Neutrophil (primary cell): Measurements from ENCODE around the gene TSHZ2.

Experiments used
- H3K27ac ChIP-seq: fragments of 200-600 bp; sonication (generic); 2 replicates; pipeline ENCODE4 v1.5.1; 2016; ENCODE audit warnings: mild to moderate bottlenecking, moderate library complexity
- H3K27me3 ChIP-seq: fragments of 200-600 bp; sonication (generic); 2 replicates; pipeline ENCODE4 v1.6.0; 2016; ENCODE audit warnings: mild to moderate bottlenecking
- H3K36me3 ChIP-seq: fragments of 200-600 bp; sonication (generic); 2 replicates; pipeline ENCODE4 v1.5.1; 2017
- H3K4me1 ChIP-seq, 2 experiments: fragments of 200-600 bp in 1 of 2; sonication (generic) in 1 of 2; 1 replicate in 1 of 2; 2 replicates in 1 of 2; pipeline versions ENCODE4 v1.5.1 to v1.6.1; 2013 to 2016; ENCODE audit warnings: low read depth in 1 of 2, low read length in 1 of 2, mild to moderate bottlenecking in 1 of 2, moderate library complexity in 1 of 2; ENCODE audit not compliant: control insufficient read depth in 1 of 2, insufficient read depth in 1 of 2
- H3K4me3 ChIP-seq, 2 experiments: fragments of 200-600 bp in 1 of 2; sonication (generic) in 1 of 2; 1 replicate in 1 of 2; 2 replicates in 1 of 2; pipeline ENCODE4 v1.5.1; 2013 to 2016; ENCODE audit warnings: low read depth in 1 of 2, low read length in 1 of 2, mild to moderate bottlenecking in 1 of 2, moderate library complexity in 1 of 2
- H3K9me3 ChIP-seq: fragments of 200-600 bp; sonication (generic); 2 replicates; pipeline ENCODE4 v1.5.1; 2016
- CTCF ChIP-seq: fragments of 200-600 bp; sonication (generic); IDR thresholded peaks from 2 replicates; pipeline ENCODE4 v1.5.1; 2016; ENCODE audit warnings: antibody characterized with exemption

TSHZ2 gene

GRCh38 chr20:52954849-52955248, 17.3 kb upstream of the TSHZ2 start:
- H3K27me3 ChIP-seq, result no peaks in the 10 kb centered on the region
- H3K4me1 ChIP-seq, result no peaks in the 10 kb centered on the region
- no peak for TF ChIP-seq CTCF
- H3K36me3 ChIP-seq, result no peaks in the 10 kb centered on the region
- no peak overlapping the region for H3K27ac ChIP-seq
- H3K4me3 ChIP-seq, result no peak overlapping the region
- H3K9me3 ChIP-seq, result no peaks in the 10 kb centered on the region

GRCh38 chr20:52958211-52958610, 13.9 kb upstream of the TSHZ2 start:
- no peaks in the 10 kb centered on the region for H3K36me3 ChIP-seq
- H3K27me3 ChIP-seq, result peaks cover 4% of the 10 kb centered on the region
- H3K4me3 ChIP-seq, result no peak overlapping the region
- H3K9me3 ChIP-seq, result no peaks in the 10 kb centered on the region
- TF ChIP-seq CTCF, result no peak
- H3K27ac ChIP-seq, result no peak overlapping the region
- H3K4me1 ChIP-seq, result no peaks in the 10 kb centered on the region

GRCh38 chr20:52959125-52959524, 13.0 kb upstream of the TSHZ2 start:
- H3K27ac ChIP-seq, result no peak overlapping the region
- H3K9me3 ChIP-seq, result no peaks in the 10 kb centered on the region
- H3K4me3 ChIP-seq, result no peak overlapping the region
- no peak for TF ChIP-seq CTCF
- H3K36me3 ChIP-seq, result no peaks in the 10 kb centered on the region
- H3K27me3 ChIP-seq, result peaks cover 12% of the 10 kb centered on the region
- no peaks in the 10 kb centered on the region for H3K4me1 ChIP-seq

GRCh38 chr20:52962183-52962582, 10.0 kb upstream of the TSHZ2 start:
- TF ChIP-seq CTCF, result no peak
- no peak overlapping the region for H3K4me3 ChIP-seq
- H3K4me1 ChIP-seq, result no peaks in the 10 kb centered on the region
- H3K36me3 ChIP-seq, result no peaks in the 10 kb centered on the region
- peaks cover 14% of the 10 kb centered on the region for H3K27me3 ChIP-seq
- no peak overlapping the region for H3K27ac ChIP-seq
- no peaks in the 10 kb centered on the region for H3K9me3 ChIP-seq

- Histone ChIP-seq H3K4me1 (no peaks in the 10 kb centered on the region), H3K27ac (no peak overlapping the region), H3K27me3 (peaks cover 14% of the 10 kb centered on the region), H3K4me3 (no peak overlapping the region), H3K36me3 (no peaks in the 10 kb centered on the region), H3K9me3 (no peaks in the 10 kb centered on the region)
- TF ChIP-seq CTCF, result no peak
These were observed 9.0 kb upstream of the TSHZ2 start for GRCh38 chr20:52963131-52963530.

- H3K9me3 ChIP-seq, result no peaks in the 10 kb centered on the region
- TF ChIP-seq CTCF, result no peak
- no peak overlapping the region for H3K27ac ChIP-seq
- no peaks in the 10 kb centered on the region for H3K36me3 ChIP-seq
- H3K27me3 ChIP-seq, result peaks cover 14% of the 10 kb centered on the region
- H3K4me1 ChIP-seq, result no peaks in the 10 kb centered on the region
- no peak overlapping the region for H3K4me3 ChIP-seq
These were observed 8.0 kb upstream of the TSHZ2 start for GRCh38 chr20:52964131-52964530.
